MM.1S (cell line): Measurements from ENCODE around the gene ANKS1B.

ENCODE experiments used
- EZH2 ChIP-seq: fragments of 300-600 bp; sonication (generic); optimal IDR thresholded peaks from 2 replicates; pipeline ENCODE3; 2017; ENCODE audit warnings: low read depth, mild to moderate bottlenecking, antibody characterized with exemption, low read length, mixed read lengths
- EZH2phosphoT487 ChIP-seq: fragments of 300-600 bp; sonication (generic); IDR thresholded peaks from 2 replicates; pipeline ENCODE4 v1.6.1; 2018; ENCODE audit warnings: antibody characterized with exemption, low read length
- TF ChIP-seq, protein P1 (sequence below): fragments of 300-600 bp; sonication (generic); IDR thresholded peaks from 2 replicates; pipeline ENCODE4 v1.5.1; 2016; ENCODE audit warnings: antibody characterized with exemption, low read length, mixed read lengths

DNA sequence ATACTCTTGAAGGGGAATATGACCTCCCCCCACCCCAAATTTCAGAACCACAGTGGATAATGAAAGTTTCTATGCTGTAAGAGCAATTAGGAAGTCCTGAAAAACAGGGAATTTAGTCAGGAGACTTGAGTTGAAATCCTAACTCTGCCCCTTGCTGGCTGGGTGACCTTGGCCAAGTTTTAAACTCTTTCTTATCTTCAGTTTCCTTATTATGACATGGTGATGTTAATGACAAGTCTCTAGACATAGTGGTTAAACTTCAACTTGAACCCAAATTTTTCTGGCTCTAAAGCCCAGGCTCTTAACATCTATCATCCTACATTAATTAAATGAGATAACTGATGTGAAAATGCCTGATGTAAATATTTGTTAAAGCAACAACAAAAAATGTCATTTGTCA lies 1013.8 kb downstream of the ANKS1B start:
- TF ChIP-seq, protein P1, sequence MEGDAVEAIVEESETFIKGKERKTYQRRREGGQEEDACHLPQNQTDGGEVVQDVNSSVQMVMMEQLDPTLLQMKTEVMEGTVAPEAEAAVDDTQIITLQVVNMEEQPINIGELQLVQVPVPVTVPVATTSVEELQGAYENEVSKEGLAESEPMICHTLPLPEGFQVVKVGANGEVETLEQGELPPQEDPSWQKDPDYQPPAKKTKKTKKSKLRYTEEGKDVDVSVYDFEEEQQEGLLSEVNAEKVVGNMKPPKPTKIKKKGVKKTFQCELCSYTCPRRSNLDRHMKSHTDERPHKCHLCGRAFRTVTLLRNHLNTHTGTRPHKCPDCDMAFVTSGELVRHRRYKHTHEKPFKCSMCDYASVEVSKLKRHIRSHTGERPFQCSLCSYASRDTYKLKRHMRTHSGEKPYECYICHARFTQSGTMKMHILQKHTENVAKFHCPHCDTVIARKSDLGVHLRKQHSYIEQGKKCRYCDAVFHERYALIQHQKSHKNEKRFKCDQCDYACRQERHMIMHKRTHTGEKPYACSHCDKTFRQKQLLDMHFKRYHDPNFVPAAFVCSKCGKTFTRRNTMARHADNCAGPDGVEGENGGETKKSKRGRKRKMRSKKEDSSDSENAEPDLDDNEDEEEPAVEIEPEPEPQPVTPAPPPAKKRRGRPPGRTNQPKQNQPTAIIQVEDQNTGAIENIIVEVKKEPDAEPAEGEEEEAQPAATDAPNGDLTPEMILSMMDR = no peak
- TF ChIP-seq EZH2phosphoT487 = no peak
- no peak for TF ChIP-seq EZH2
